HCT116 (cell line): ENCODE measurements around the gene DCAF10.

Source experiments
- ATF3 ChIP-seq: IDR thresholded peaks from 2 replicates; pipeline ENCODE4 v1.6.1; 2012
- CEBPB ChIP-seq: IDR thresholded peaks from 2 replicates; pipeline ENCODE4 v1.6.1; 2012; ENCODE audit warnings: low read depth
- CTCF ChIP-seq, 3 experiments: fragments of 200-600 bp in 1 of 3; sonication (generic) in 1 of 3; IDR thresholded peaks in 2 of 3; conservative IDR thresholded peaks in 1 of 3; 2 replicates each; pipeline ENCODE4 v1.5.1; 2012 to 2017; ENCODE audit warnings: low read depth in 2 of 3, low read length in 2 of 3, antibody characterized with exemption in 1 of 3, borderline replicate concordance in 1 of 3, control low read depth in 1 of 3, mild to moderate bottlenecking in 1 of 3, mixed read lengths in 1 of 3, mixed run types in 1 of 3, moderate library complexity in 1 of 3; ENCODE audit not compliant: insufficient read depth in 1 of 3
- EZH2 ChIP-seq: fragments of 200-600 bp; sonication (generic); IDR thresholded peaks from 2 replicates; pipeline ENCODE4 v1.6.1; 2017; ENCODE audit warnings: antibody characterized with exemption, mixed run types
- POLR2A ChIP-seq: IDR thresholded peaks from 2 replicates; pipeline ENCODE4 v1.7.0; 2011; ENCODE audit warnings: borderline replicate concordance; ENCODE audit not compliant: insufficient read depth, insufficient read length; ENCODE audit errors: extremely low read depth
- POLR2AphosphoS5 ChIP-seq: IDR thresholded peaks from 2 replicates; pipeline ENCODE4 v1.6.1; 2011; ENCODE audit warnings: mild to moderate bottlenecking, low read depth, low read length, moderate library complexity
- SP1 ChIP-seq: IDR thresholded peaks from 2 replicates; pipeline ENCODE4 v1.6.1; 2012; ENCODE audit warnings: low read depth
- TCF7L2 ChIP-seq: IDR thresholded peaks from 2 replicates; pipeline ENCODE4 v1.7.0; 2011; ENCODE audit warnings: borderline replicate concordance, inconsistent platforms; ENCODE audit not compliant: insufficient read depth, insufficient read length; ENCODE audit errors: extremely low read depth
- YY1 ChIP-seq: IDR thresholded peaks from 2 replicates; pipeline ENCODE4 v1.6.1; 2011; ENCODE audit warnings: low read length, low read depth, moderate library complexity, mild to moderate bottlenecking; ENCODE audit not compliant: insufficient replicate concordance; ENCODE audit errors: extremely low read depth
- ZFX ChIP-seq: fragments of 450-650 bp; IDR thresholded peaks from 2 replicates; pipeline ENCODE4 v1.6.1; 2017
- ZNF274 ChIP-seq: fragments of 200-500 bp; sonication (Bioruptor generic); IDR thresholded peaks from 2 replicates; pipeline ENCODE4 v1.6.1; 2014; ENCODE audit warnings: mild to moderate bottlenecking, low read depth, low read length, inconsistent platforms

- TF ChIP-seq CTCF (IDR thresholded peaks at IDR 0.05 in 2 of 3, conservative IDR thresholded peaks at IDR 0.05 in 1 of 3; ENCODE audit: borderline replicate concordance in 1 of 3, insufficient read depth in 1 of 3, low read depth in 2 of 3, low read length in 2 of 3) (no peak), ATF3 (no peak), YY1 (no peak), POLR2A (no peak), ZNF274 (no peak), CEBPB (no peak), EZH2 (no peak), POLR2AphosphoS5 (no peak), TCF7L2 (no peak), SP1 (no peak), ZFX (no peak)
Measured at GRCh38 chr9:37835821-37836220, 35.2 kb downstream of the DCAF10 start.
